GM12878 (cell line): ENCODE results near the gene MGAT5. TPM values are rescaled to one million over a fixed set of nuclear protein-coding genes. Genes with fewer than 3 reads are reported as not detected.
A peak's percentile ranks its signal among the peaks of the same experiment; 100 is the strongest.

Source experiments
- ATAC-seq: fragments of 200-7000 bp; cut with Tn5 transposase; 3 replicates; pipeline ENCODE4 v1.9.1; 2020; ENCODE audit warnings: mild to moderate bottlenecking, moderate library complexity
- BruUV-seq: library from RNA; stranded (reverse); fragments of 400-500 nt; replicated peaks from 2 replicates; lab custom pipeline; 2021; lab: Mats Ljungman, UMichigan
- CTCF ChIA-PET: fragments of 300-600 bp; sonication (Branson Sonifier 250); formaldehyde crosslinking; extraction: SDS; loops from one replicate; lab custom pipeline; 2021; ENCODE audit warnings: inconsistent platforms; lab: Yijun Ruan, JAX
- POLR2A ChIA-PET: fragments of 350-600 bp; formaldehyde crosslinking; extraction: SDS; loops from one replicate; lab custom pipeline; 2021; ENCODE audit warnings: inconsistent platforms; lab: Charles Lee
- RAD21 ChIA-PET: fragments of 300-600 bp; sonication (Branson Sonifier 250); formaldehyde crosslinking; loops from one replicate; lab custom pipeline; 2023; ENCODE audit warnings: antibody characterized with exemption; ENCODE audit not compliant: unreplicated experiment; lab: Charles Lee
- SMC1A ChIA-PET: fragments of 300-600 bp; sonication (Branson Sonifier 250); formaldehyde crosslinking; loops from one replicate; lab custom pipeline; 2023; ENCODE audit not compliant: unreplicated experiment, uncharacterized antibody; lab: Charles Lee
- DNase-seq: peaks from one replicate; pipeline ENCODE4 v3.0.0-alpha.2; 2011; ENCODE audit warnings: low read depth, low spot score
- FAIRE-seq: peaks from 3 replicates; lab custom pipeline; 2011; peaks lifted over from hg19 to GRCh38; lab: Jason Lieb, UNC
- H2AFZ ChIP-seq: 2 replicates; pipeline ENCODE4 v1.6.0; 2011; ENCODE audit warnings: low read depth, low read length, control low read depth; ENCODE audit not compliant: control insufficient read depth
- H3K27ac ChIP-seq: 2 replicates; pipeline ENCODE4 v1.5.1; 2011; ENCODE audit warnings: control low read depth; ENCODE audit not compliant: control insufficient read depth, insufficient read depth
- H3K27me3 ChIP-seq, 2 experiments: replicated peaks in 1 of 2; 2 replicates each; pipeline versions ENCODE4 v1.6.0 to v1.6.1; 2011; ENCODE audit warnings: low read length in 1 of 2; ENCODE audit not compliant: control insufficient read depth in 2 of 2, insufficient read depth in 2 of 2
- H3K36me3 ChIP-seq, 2 experiments: 2 replicates each; pipeline ENCODE4 v1.5.1; 2011; ENCODE audit warnings: low read length in 1 of 2; ENCODE audit not compliant: control insufficient read depth in 2 of 2, insufficient read depth in 2 of 2
- H3K4me1 ChIP-seq: 2 replicates; pipeline ENCODE4 v1.6.1; 2011; ENCODE audit warnings: mild to moderate bottlenecking, low read length, moderate library complexity, mixed read lengths; ENCODE audit not compliant: control insufficient read depth, insufficient read depth
- H3K4me2 ChIP-seq: 2 replicates; pipeline ENCODE4 v1.6.0; 2011; ENCODE audit warnings: control low read depth; ENCODE audit not compliant: control insufficient read depth, insufficient read depth
- H3K4me3 ChIP-seq: fragments of 200-600 bp; sonication (generic); 2 replicates; pipeline ENCODE4 v1.5.1; 2016
- H3K79me2 ChIP-seq: 2 replicates; pipeline ENCODE4 v1.6.0; 2011; ENCODE audit warnings: low read length; ENCODE audit not compliant: control insufficient read depth, insufficient read depth
- H3K9ac ChIP-seq: 2 replicates; pipeline ENCODE4 v1.8.0; 2011; ENCODE audit warnings: low read length, control low read depth, mixed read lengths; ENCODE audit not compliant: control insufficient read depth, insufficient read depth
- H3K9me3 ChIP-seq: replicated peaks from 3 replicates; pipeline ENCODE4 v1.5.1; 2011; ENCODE audit warnings: mild to moderate bottlenecking, low read length; ENCODE audit not compliant: control insufficient read depth, insufficient read depth
- H4K20me1 ChIP-seq: 2 replicates; pipeline ENCODE4 v1.6.0; 2011; ENCODE audit not compliant: control insufficient read depth, insufficient read depth
- ATF7 ChIP-seq: fragments of 450-650 bp; IDR thresholded peaks from 2 replicates; pipeline ENCODE4 v1.6.1; 2016; ENCODE audit warnings: low read depth, mild to moderate bottlenecking
- EZH2 ChIP-seq: IDR thresholded peaks from 2 replicates; pipeline ENCODE4 v1.6.1; 2012; ENCODE audit warnings: low read depth, mild to moderate bottlenecking, control low read depth, inconsistent platforms, low read length, borderline replicate concordance; ENCODE audit not compliant: control insufficient read depth
- FOS ChIP-seq: IDR thresholded peaks from 3 replicates; pipeline ENCODE4 v1.6.1; 2011; ENCODE audit warnings: borderline replicate concordance; ENCODE audit not compliant: insufficient read length; ENCODE audit errors: extremely low read depth
- GABPA ChIP-seq: IDR thresholded peaks from 2 replicates; pipeline ENCODE4 v1.6.1; 2014; ENCODE audit warnings: antibody characterized with exemption, low read depth, mild to moderate bottlenecking, inconsistent platforms
- HDAC2 ChIP-seq: fragments of 200-600 bp; sonication (generic); IDR thresholded peaks from 2 replicates; pipeline ENCODE4 v1.6.1; 2017
- KDM1A ChIP-seq: fragments of 200-600 bp; sonication (generic); IDR thresholded peaks from 2 replicates; pipeline ENCODE4 v1.6.1; 2016; ENCODE audit warnings: borderline replicate concordance
- MYC ChIP-seq: IDR thresholded peaks from 2 replicates; pipeline ENCODE4 v1.6.1; 2011; ENCODE audit warnings: mild to moderate bottlenecking, low read length, moderate library complexity, inconsistent platforms; ENCODE audit not compliant: insufficient read depth, insufficient replicate concordance, insufficient read length, severe bottlenecking
- RELA ChIP-seq: fragments of 450-650 bp; IDR thresholded peaks from 2 replicates; pipeline ENCODE4 v1.8.0; 2014; ENCODE audit warnings: borderline replicate concordance; ENCODE audit not compliant: partially characterized antibody
- ZNF274 ChIP-seq: IDR thresholded peaks from one replicate; pipeline ENCODE4 v1.8.0; 2011; ENCODE audit not compliant: insufficient read length, insufficient read depth
- WGBS: methylation state at CpG from one replicate; pipeline ENCODE4 v1.1.6; 2016; ENCODE audit warnings: low lambda C conversion rate; ENCODE audit not compliant: insufficient replicate concordance, insufficient coverage; ENCODE audit errors: missing lambda C conversion rate; 5-methylcytosine and 5-hydroxymethylcytosine counted together
- in situ Hi-C: fragments of 300-500 bp; cut with MboI; formaldehyde crosslinking; loops from 9 replicates; pipeline ENCODE4 v1.14.3; 2018; ENCODE audit warnings: mixed read lengths
- intact Hi-C: fragments of 100-400 bp; cut with micrococcal nuclease; formaldehyde crosslinking; loops from one replicate; pipeline ENCODE4 v1.14.2; 2022; ENCODE audit not compliant: unreplicated experiment
- polyA plus RNA-seq, 11 experiments: library from polyadenylated mRNA; depleted of rRNA in 4 of 11; unstranded in 6 of 11; stranded (reverse) in 5 of 11; fragments of >200 nt; fragmentation: Nextera tagmentation in 4 of 11; fragmentation: Illumina TruSeq in 1 of 11; extraction: Ambion mirVana in 4 of 11; extraction: Trizol in 1 of 11; gene quantifications; 1 replicate in 1 of 11; 2 replicates in 10 of 11; pipeline versions ENCODE4 v1.2.1 to v1.2.3, GENCODE V29; 2011 to 2016; ENCODE audit warnings: inconsistent platforms in 2 of 11, missing spikeins in 2 of 11, low read depth in 1 of 11
- total RNA-seq, 4 experiments: library from RNA; depleted of rRNA in 3 of 4; stranded (reverse); fragments of >200 nt in 3 of 4; fragmentation: Illumina TruSeq in 1 of 4; extraction: Trizol in 1 of 4; gene quantifications; 2 replicates each; pipeline versions ENCODE4 v1.2.1 to v1.2.3, GENCODE V29; 2013 to 2021
- TF ChIP-seq, protein P1 (sequence below): fragments of 150-350 bp; IDR thresholded peaks from 2 replicates; pipeline ENCODE4 v1.6.1; 2014; ENCODE audit warnings: mild to moderate bottlenecking, low read depth, low read length
- TF ChIP-seq, protein P2 (sequence below): IDR thresholded peaks from 2 replicates; pipeline ENCODE4 v1.6.1; 2011; ENCODE audit warnings: low read depth, mild to moderate bottlenecking, low read length, moderate library complexity, borderline replicate concordance; ENCODE audit errors: extremely low read depth
- TF ChIP-seq, protein P3 (sequence below): fragments of 450-650 bp; IDR thresholded peaks from 2 replicates; pipeline ENCODE4 v1.6.1; 2017; ENCODE audit warnings: mild to moderate bottlenecking
- TF ChIP-seq, protein P4 (sequence below), 3 experiments: IDR thresholded peaks in 2 of 3; conservative IDR thresholded peaks in 1 of 3; 2 replicates each; pipeline ENCODE4 v1.5.1; 2011; ENCODE audit warnings: low read depth in 3 of 3, low read length in 3 of 3, mild to moderate bottlenecking in 3 of 3, control low read depth in 2 of 3, moderate library complexity in 2 of 3, inconsistent platforms in 1 of 3, mixed read lengths in 1 of 3; ENCODE audit not compliant: control insufficient read depth in 2 of 3, insufficient read depth in 1 of 3; ENCODE audit errors: extremely low read depth in 1 of 3
- TF ChIP-seq, protein P5 (sequence below): IDR thresholded peaks from 2 replicates; pipeline ENCODE4 v1.6.1; 2012; ENCODE audit warnings: low read depth, low read length, improper control_type of control experiment
- TF ChIP-seq, protein P6 (sequence below): fragments of 450-650 bp; IDR thresholded peaks from 2 replicates; pipeline ENCODE4 v1.6.1; 2016; ENCODE audit warnings: mild to moderate bottlenecking

Gene MGAT5
- total and polyA plus RNA-seq, 10 of the 15 experiments (the other 5 are each of a cell fraction or from before 2014, with no cell fraction given), result 4.9 to 104 (median 36.2) TPM

DNA sequence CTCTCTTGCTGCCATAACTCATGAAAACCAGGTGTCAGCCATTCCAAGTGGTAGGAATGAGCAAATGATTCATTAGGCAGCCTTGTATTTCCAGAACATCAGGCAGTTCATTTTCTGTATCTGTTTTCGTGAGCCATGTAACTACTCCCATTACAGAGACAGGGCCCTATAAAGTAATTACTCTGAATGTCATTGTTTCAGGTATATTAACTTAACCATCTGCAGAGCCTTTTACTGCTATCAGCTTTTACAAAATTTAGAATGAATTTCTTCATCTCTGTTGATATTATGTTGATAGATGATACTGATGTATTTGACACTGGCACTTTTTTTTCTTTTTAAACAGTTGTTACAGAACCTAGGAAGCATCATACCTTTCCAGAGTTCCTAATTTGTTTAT is 69.9 kb downstream of the MGAT5 start:
- ChIA-PET RAD21 (interaction anchor here (1.0 kb wide), 1 partner anchor 33 kb away, joined by 3 read pairs; no protein-coding TSS in a partner anchor), SMC1A (interaction anchor here (0.9 to 1.9 kb wide), 7 partner anchors 12 to 112 kb away, joined by 3 to 5 read pairs (median 3); no protein-coding TSS in a partner anchor), POLR2A (no interaction called here), CTCF (interaction anchor here (1.2 to 2.5 kb wide), 3 partner anchors 9 to 117 kb away, joined by 3 to 14 read pairs (median 3); no protein-coding TSS in a partner anchor)
- Histone ChIP-seq H2AFZ (no peak overlapping the region), H3K4me1 (peaks cover 26% of the 10 kb centered on the region), H3K9ac (no peak overlapping the region), H3K9me3 (peaks cover 1% of the 10 kb centered on the region; the same call in 1 of the 3 replicates), H4K20me1 (no peaks in the 10 kb centered on the region; the same call in 1 of the 2 replicates), H3K4me2 (peak overlapping the region; percentile 11; the same call in 1 of the 2 replicates), H3K27ac (peak overlapping the region; percentile 22), H3K4me3 (no peak overlapping the region), H3K27me3 (no peaks in the 10 kb centered on the region), H3K79me2 (peaks cover 12% of the 10 kb centered on the region), H3K36me3 (peaks cover 5 to 28% of the 10 kb centered on the region in 2 experiments)
- no TSS peak for BruUV-seq
- no peak for ATAC-seq
- no peak for FAIRE-seq
- in situ Hi-C loops (no loop called here), intact Hi-C loops (no loop called here)
- no peak for DNase-seq
- 100% methylated on average over 1 of the region's 1 CpG for WGBS
- TF ChIP-seq MYC (no peak), RELA (no peak), KDM1A (no peak), HDAC2 (no peak), FOS (no peak), GABPA (no peak), ZNF274 (no peak), ATF7 (no peak), EZH2 (no peak)
- TF ChIP-seq, protein P1, sequence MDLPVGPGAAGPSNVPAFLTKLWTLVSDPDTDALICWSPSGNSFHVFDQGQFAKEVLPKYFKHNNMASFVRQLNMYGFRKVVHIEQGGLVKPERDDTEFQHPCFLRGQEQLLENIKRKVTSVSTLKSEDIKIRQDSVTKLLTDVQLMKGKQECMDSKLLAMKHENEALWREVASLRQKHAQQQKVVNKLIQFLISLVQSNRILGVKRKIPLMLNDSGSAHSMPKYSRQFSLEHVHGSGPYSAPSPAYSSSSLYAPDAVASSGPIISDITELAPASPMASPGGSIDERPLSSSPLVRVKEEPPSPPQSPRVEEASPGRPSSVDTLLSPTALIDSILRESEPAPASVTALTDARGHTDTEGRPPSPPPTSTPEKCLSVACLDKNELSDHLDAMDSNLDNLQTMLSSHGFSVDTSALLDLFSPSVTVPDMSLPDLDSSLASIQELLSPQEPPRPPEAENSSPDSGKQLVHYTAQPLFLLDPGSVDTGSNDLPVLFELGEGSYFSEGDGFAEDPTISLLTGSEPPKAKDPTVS, result no peak
- TF ChIP-seq, protein P2, sequence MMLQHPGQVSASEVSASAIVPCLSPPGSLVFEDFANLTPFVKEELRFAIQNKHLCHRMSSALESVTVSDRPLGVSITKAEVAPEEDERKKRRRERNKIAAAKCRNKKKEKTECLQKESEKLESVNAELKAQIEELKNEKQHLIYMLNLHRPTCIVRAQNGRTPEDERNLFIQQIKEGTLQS, result no peak
- TF ChIP-seq, protein P3, sequence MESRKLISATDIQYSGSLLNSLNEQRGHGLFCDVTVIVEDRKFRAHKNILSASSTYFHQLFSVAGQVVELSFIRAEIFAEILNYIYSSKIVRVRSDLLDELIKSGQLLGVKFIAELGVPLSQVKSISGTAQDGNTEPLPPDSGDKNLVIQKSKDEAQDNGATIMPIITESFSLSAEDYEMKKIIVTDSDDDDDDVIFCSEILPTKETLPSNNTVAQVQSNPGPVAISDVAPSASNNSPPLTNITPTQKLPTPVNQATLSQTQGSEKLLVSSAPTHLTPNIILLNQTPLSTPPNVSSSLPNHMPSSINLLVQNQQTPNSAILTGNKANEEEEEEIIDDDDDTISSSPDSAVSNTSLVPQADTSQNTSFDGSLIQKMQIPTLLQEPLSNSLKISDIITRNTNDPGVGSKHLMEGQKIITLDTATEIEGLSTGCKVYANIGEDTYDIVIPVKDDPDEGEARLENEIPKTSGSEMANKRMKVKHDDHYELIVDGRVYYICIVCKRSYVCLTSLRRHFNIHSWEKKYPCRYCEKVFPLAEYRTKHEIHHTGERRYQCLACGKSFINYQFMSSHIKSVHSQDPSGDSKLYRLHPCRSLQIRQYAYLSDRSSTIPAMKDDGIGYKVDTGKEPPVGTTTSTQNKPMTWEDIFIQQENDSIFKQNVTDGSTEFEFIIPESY, result no peak
- TF ChIP-seq, protein P4, sequence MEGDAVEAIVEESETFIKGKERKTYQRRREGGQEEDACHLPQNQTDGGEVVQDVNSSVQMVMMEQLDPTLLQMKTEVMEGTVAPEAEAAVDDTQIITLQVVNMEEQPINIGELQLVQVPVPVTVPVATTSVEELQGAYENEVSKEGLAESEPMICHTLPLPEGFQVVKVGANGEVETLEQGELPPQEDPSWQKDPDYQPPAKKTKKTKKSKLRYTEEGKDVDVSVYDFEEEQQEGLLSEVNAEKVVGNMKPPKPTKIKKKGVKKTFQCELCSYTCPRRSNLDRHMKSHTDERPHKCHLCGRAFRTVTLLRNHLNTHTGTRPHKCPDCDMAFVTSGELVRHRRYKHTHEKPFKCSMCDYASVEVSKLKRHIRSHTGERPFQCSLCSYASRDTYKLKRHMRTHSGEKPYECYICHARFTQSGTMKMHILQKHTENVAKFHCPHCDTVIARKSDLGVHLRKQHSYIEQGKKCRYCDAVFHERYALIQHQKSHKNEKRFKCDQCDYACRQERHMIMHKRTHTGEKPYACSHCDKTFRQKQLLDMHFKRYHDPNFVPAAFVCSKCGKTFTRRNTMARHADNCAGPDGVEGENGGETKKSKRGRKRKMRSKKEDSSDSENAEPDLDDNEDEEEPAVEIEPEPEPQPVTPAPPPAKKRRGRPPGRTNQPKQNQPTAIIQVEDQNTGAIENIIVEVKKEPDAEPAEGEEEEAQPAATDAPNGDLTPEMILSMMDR (IDR thresholded peaks at IDR 0.05 in 2 of 3, conservative IDR thresholded peaks at IDR 0.05 in 1 of 3; ENCODE audit: control insufficient read depth in 2 of 3, extremely low read depth in 1 of 3, insufficient read depth in 1 of 3, low read depth in 3 of 3, low read length in 3 of 3), result no peak
- TF ChIP-seq, protein P5, sequence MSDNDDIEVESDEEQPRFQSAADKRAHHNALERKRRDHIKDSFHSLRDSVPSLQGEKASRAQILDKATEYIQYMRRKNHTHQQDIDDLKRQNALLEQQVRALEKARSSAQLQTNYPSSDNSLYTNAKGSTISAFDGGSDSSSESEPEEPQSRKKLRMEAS, result no peak
- TF ChIP-seq, protein P6, sequence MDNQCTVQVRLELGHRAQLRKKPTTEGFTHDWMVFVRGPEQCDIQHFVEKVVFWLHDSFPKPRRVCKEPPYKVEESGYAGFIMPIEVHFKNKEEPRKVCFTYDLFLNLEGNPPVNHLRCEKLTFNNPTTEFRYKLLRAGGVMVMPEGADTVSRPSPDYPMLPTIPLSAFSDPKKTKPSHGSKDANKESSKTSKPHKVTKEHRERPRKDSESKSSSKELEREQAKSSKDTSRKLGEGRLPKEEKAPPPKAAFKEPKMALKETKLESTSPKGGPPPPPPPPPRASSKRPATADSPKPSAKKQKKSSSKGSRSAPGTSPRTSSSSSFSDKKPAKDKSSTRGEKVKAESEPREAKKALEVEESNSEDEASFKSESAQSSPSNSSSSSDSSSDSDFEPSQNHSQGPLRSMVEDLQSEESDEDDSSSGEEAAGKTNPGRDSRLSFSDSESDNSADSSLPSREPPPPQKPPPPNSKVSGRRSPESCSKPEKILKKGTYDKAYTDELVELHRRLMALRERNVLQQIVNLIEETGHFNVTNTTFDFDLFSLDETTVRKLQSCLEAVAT, result no peak
